ENCODE data around the gene OASL.
"Not testable (repeated sequence)": the region's sequence is repeated elsewhere in the genome, so short reads cannot be mapped to it uniquely, and the experiment has no call there.

OASL gene

DNA sequence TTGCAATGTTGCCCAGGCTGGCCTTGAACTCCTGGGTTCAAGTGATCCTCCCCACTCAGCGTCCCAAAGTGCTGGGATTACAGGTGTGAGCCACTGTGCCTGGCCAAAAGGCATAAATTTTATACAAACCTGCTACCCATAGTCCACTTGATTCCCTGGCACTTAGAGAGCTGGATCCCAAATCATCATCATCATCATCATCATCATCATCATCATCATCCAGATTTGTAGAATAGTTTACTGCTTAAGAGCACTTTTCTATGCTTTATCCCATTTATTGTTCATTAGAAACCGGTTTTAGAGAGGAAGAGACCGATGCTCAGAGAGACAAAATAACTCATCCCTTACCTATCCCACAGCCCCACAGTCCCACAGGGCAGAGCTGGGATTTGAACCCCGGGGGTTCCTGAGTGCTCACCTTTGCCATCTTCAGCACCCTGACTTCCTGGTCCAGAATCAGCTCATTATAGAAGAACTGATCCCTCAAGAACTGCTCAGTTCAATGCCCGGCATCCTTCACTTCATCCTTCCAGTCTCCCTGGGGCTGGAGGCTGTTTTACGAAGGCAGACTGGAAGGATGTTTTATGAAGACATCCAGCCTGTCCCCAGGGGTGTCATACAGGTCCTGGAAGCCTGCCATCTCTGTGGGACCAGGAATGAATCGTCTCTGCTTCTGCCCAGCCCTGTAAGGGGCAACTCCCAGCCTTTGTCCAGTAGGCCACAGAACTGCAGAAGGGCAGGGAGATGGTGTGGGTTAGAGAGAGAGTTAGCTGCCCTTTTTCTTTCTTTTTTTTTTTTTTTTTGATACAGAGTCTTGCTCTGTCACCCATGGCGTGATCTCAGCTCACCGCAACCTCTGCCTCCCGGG is 20.2 kb upstream of the OASL start:
- no peak for DNase-seq (ENCODE audit: low read depth in 1 of 2, low spot score in 1 of 2)

DNA sequence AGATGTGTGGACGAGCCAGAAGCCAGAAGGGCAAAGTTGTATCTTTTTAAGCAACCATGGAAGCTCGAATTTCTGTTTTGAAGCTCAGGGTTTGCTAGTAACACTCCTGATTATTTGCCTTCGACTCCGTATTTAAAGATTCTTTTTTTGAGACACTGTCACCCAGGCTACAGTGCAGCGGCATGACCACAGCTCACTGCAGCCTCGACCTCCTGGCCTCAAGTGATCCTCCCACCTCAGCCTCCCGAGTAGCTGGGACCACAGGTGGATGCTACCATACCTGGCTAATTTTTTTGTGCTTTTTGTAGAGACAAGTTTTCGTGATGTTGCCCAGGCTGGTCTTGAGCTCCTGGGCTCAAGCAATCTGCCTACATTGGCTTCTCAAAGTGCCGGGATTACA is 18.7 kb upstream of the OASL start:
- no peak for DNase-seq (ENCODE audit: low read depth in 1 of 2, low spot score in 1 of 2)

DNA sequence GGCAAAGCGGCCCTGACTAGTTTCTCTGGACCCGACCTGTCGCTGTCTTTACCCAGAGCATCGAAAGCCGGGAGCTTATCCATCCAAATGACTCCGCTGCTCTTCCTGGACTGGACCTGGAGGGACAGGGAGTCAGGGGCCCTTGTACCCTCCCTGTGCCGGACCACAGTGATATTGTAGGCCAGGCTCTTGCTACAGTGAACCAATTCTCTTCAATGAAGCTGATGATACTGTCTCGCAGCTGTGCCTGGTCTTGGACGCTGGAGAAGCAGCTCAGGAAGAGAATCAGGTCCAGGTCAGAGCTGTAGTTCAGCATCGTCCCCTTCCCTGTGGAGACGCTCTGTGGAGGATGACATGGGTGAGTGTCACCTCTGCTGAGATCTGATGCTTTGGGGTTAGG is 14.7 kb upstream of the OASL start:
- no peak for DNase-seq (ENCODE audit: low read depth in 1 of 2, low spot score in 1 of 2)

DNA sequence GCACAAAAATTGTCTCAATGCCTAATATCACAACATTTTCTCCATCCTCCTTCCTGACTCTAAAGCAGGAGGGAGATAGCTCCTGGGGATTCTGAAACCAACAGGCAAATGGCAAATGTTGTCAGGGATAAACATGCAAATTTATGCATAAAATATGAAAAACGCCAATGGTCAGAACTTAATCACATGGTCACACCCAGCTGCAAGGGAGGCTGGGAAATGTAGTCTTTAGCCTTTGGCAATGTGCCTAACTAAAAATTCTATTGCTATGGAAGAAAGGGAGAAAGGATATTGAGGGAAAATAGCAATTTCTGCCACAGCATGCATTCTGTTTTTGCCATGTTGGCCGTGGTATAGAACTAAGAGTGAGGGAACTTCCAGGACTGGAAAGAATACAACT is 11.7 kb upstream of the OASL start:
- no peak for DNase-seq (ENCODE audit: low read depth in 1 of 2, low spot score in 1 of 2)

DNA sequence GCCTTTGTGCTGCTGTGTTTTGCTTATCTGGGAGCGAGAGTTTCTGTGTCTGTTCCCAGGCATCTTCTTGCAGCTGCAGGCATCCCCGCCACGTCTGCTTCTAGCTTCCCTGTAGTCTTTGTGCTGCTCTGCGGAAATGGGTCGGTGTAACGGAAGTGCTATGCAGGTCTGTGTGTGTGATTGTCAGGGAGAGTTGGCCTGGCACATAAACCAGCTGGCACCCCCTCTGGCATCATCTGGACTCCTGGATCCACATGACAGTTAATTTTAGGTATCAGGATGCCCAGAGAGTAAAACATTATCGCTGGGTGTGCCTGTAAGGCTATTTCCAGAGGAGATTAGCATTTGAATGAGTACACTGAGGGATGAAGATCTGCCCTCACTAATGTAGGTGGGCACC is 9.4 kb upstream of the OASL start:
- no peak for DNase-seq (ENCODE audit: low read depth in 1 of 2, low spot score in 1 of 2)

DNA sequence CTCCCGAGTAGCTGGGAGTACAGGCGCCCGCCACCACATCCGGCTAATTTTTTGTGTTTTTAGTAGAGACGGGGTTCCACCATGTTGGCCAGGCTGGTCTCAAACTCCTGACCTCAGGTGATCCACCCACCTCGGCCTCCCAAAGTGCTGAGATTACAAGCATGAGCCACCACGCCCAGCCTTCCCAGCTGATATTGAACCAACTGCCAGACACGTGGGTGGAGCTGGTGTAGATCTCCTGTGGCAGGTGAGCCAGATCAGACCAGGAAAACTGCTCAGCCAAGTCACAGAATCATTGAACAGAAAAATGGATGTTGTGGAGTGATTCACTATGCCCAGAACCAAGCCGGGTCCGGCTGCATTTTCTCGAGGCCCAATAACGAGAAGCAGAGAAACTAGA is 8.4 kb upstream of the OASL start:
- DNase-seq (ENCODE audit: low read depth in 1 of 2, low spot score in 1 of 2), result not testable (repeated sequence)

DNA sequence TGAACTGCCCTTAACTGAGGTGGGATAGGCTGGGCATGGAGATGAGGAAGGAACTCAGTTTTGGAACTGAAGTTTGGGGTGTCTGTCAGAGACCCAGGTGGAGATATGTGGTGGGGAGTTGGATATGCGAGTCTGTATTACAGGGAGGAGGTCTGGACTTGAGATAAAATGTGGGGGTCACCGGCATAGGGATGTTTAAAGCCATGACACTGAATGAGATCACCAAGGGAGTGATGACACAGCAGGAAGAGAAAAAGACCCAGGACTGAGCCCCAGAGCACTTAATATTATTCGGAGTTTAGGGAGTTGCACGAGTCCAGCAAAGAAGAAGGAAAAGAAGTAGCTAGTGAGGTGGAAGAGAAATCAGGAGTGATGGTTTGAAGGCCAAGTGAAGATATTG is 4.0 kb upstream of the OASL start:
- no peak for DNase-seq (ENCODE audit: low read depth in 1 of 2, low spot score in 1 of 2)

DNA sequence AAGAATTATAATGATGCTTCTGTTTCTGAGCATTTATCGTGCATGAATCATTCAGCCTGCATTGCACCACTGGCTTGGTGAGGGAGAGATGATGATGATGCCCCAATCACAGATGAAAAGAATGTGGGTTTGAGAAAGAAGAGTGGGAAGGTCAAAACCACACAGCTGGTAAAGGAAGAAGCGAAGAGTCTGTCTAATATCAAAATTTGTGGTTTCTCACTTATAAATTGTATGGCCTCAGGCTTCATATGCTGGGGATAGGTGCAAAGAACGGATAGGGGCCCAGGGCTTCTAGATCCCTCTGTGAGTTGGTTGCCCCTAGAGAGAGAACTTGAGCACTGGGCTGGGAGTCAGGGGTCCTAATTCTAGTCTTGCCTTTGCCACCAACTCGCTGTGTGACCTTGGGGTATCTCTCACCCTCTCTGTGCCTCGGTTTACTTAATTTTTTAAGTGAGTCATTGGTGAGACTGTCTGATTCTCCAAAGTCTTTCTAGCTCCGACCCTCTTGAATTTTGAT is 2.2 kb downstream of the OASL start:
- DNase-seq (ENCODE audit: low read depth in 1 of 2, low spot score in 1 of 2), result no peak

DNA sequence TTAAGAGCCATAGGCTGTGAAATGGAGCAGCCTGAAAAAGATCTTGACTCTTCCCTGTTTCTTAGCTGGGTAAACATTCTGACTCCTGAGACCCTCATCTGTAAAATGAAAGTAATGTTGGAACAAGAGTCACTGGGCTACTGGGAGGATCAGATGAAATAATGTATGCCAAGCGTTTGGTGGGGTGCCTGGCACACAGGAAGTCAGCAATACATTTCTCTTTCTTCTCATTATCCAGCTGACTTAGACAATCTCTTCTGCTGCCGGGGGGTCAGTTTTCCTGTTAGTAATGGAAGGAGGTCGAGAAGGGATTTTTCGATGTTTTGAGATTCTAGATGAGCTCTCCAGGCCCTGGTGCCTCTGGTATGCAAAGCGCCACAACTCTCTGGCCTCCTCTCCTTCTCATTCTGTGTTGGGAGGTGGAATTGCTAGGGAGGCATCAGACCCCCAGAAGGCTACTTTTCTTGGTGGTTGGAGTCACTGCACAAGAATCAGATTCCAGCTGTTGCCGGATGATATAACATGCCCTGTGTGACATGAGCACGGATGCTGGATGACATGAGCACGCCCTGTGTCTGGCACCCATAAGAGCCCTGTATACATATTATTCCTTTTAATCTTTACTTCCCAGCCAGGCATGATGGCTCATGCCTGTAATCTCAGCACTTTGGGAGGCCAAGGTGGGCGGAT is 4.3 kb downstream of the OASL start:
- DNase-seq (ENCODE audit: low read depth in 1 of 2, low spot score in 1 of 2), result no peak

DNA sequence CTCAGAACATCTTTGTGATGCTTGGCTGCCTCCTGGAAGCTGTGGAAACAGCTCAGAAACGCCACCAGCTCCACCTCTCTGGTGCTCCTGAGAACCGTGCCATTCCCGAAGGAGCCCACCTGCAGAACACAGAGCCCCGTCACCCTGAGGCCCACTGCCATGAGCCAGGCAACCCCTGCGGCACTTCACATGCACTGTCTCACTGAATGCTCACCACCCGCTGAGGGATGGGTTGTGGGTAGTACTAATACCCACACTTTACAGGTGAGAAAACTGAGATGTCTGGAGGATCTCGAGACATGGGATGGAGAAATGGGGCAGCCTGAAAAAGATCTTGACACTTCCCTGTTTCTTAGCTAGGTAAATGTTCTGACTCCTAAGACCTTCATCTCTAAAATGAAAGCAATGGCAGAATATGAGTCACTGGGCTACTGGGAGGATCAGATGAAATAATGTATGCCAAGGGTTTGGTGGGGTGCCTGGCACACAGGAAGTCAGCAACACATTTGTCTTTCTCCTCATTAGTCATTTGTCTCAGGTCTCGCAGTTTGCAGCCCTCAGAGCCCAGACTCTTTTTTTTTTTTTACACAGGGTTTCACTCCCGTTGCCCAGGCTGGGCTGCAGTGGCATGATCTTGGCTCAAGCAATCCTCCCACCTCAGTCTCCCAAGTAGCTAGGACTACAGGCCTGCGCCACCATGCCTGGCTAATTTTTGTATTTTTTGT is 5.3 kb downstream of the OASL start:
- DNase-seq (ENCODE audit: low read depth in 1 of 2, low spot score in 1 of 2), result peak in 1 of 2 donors; percentile 31

DNA sequence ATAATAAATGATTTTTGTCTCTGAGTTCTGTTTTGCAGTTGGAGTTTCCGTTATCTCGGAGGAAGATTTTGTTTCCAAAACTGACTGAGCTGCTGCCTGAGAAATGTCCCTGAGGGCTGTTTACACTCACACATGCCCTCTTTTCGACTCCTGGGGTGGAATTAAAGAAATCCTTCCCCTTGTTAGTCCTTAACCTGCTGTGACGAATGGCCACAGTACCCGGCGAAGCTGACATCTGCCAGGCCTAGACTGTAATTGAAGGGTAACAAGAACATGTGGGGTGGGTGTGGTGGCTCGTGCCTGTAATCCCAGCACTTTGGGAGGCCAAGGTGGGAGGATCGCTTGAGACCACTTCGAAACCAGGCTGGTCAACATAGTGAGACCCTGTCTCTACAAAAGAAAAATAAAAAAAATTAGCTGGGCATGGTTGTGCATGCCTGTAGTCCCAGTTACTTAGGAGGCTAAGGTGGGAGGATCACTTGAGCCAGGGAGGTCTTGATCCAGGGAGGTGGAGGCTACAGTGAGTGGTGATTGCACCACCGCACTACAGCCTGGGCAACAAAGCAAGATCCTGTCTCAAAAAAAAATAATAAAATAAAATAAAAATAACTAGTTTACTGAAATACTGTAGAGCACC is 8.4 kb downstream of the OASL start:
- DNase-seq (ENCODE audit: low read depth in 1 of 2, low spot score in 1 of 2), result no peak

DNA sequence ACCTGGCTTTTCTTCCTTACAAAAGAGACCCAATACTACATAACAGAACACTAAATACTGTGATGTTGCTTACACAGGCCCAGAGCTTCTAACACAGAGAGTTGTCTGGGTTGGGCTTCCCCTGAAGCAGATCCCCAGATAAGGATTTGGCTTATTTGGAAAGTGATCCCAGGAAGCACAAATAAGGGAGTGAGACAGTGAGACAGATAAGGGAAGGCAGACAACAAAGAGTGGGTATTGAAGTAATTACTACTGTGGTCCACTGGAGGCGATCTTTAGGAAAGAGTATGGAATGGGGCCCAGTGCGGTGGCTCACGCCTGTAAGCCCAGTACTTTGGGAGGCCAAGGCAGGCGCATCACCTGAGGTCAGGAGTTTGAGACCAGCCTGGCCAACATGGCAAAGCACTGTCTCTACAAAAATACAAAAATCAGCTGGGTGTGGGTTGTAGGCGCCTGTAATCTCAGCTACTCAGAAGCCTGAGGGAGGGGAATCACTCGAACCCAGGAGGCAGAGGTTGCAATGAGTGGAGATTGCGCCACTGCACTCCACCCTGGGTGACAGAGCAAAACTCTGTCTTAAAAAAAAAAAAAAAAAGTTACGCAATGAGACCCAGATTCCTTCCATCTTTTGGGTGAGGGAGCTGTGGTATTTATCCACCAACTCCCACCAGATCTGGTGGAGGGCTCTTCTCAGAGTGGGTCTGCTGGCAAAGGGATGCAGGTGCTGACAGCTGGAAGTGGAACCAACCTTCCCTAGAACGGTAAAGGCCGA is 12.6 kb downstream of the OASL start:
- no peak for DNase-seq (ENCODE audit: low read depth in 1 of 2, low spot score in 1 of 2)

DNA sequence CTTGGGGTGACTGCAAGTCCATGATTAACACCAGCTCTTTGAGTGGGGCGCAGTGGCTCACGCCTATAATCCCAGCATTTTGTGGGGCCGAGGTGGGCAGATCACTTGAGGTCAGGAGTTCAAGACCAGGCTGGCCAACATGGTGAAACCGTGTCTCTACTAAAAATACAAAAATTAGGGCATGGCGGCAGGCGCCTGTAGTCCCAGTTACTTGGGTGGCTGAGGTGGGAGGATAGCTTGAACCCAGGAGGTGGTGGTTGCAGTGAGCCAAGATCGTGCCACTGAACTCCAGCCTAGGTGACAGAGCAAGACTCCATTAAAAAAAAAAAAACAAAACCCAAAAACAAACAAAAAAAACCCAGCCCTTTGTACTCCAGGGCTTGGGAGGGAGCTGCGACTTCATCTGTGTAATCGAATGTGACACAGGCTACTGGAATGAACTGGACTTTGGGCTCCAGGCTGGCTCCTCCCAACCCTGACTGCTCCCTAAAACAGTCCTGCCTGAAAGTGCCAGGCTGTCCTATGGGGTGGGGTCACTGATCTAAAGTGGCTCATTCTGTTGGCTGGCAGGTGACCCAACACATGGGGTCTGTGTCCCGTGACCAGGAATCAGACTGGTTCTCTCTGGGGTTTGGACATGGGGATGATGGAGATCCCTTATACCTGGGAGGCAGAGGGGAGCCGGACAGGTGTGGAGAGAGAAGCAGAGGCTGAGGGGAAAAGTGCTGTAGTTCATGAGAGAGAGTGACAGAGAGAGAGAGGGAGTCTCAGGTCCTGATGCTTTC is 13.4 kb downstream of the OASL start:
- no peak for DNase-seq (ENCODE audit: low read depth in 1 of 2, low spot score in 1 of 2)

DNA sequence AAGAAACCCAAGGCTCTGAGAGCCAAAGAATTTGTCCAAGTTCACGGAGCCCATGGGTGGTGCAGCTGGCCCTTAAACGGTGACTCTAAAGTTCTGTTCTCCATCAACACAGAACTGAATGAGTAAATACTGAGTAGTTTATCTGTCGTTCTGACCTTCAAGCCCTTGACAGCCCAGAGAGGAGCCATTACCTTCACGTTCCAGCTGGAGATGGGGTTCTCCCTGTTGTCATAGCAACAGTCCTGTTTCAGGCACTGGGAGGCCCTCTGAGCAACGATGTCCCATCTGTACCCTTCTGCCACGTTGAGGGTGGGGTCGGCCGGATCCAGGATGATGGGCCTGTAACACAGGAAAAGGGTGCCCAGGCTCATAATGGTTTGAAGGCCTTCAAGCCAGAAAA is 15.2 kb downstream of the OASL start:
- DNase-seq (ENCODE audit: low read depth in 1 of 2, low spot score in 1 of 2), result no peak

DNA sequence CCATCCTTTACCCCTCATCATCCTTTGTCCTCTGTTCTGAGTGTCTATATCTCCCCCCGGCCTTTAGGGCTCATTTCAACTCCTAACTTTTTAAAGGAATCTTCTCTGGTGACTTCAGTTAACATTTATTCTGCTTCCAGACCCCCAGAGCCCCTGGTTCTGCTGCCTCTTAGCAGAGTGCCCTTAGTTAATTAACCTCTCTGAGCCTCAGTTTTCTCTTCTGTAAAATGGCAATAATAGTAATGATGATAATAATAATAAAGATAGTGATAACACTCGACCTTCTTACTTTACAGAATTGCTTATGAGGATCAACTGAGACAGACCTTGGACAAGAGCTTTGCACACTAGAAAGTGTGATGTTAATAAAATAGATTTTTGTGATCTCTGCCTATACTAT is 16.3 kb downstream of the OASL start:
- no peak for DNase-seq (ENCODE audit: low read depth in 1 of 2, low spot score in 1 of 2)

DNA sequence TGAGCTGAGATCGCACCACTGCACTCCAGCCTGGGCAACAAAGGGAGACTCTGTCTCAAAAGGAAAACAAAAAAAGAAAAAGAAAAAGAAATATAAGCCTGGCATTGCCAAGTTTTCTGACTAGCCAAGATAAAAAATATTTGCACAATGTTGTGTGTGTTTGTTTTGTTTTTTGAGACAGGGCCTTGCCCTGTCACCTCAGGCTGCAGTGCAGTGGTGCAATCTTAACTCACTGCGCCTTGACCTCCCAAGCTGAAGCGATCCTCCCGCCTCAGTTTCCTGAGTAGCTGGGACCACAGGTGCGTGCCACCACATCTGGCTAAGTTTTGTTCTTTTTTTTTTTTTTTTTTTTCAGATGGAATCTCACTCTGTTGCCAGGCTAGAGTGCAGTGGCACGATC is 17.3 kb downstream of the OASL start:
- DNase-seq (ENCODE audit: low read depth in 1 of 2, low spot score in 1 of 2), result no peak

DNA sequence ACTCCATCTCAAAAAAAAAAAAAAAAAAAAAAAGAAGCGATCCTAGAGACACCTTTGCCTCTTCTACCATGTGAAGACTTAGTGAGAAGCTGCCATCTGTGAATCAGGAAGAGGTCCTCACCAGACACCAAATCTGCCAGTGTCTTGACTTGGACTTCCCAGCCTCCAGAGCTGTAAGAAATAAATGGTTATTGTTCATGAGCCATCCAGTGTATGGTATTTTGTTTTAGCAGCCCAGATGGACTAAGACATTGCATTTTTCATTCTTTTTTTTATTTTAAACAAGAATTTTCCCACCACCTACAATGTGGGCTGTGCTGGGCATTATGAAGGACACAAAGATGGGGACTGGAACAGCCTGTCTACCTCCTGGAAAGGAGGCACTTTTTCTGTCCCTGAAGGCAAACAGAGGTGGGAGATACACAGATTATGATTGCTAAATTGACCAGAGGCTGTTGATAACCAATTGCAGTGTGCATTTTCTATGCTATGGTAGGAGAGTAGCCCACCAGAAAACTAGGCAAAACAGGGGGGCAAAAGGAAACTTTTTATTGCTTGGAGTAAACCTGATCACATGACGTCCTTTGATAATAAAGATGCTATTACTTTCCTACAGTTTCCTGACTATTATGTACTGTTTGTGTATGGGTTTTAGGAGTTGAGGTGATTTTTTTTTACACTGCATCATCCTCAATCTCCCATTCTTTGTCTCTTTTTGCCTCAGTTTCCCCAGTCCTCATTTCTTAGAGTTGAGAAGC is 20.0 kb downstream of the OASL start:
- DNase-seq (ENCODE audit: low read depth in 1 of 2, low spot score in 1 of 2), result no peak

DNA sequence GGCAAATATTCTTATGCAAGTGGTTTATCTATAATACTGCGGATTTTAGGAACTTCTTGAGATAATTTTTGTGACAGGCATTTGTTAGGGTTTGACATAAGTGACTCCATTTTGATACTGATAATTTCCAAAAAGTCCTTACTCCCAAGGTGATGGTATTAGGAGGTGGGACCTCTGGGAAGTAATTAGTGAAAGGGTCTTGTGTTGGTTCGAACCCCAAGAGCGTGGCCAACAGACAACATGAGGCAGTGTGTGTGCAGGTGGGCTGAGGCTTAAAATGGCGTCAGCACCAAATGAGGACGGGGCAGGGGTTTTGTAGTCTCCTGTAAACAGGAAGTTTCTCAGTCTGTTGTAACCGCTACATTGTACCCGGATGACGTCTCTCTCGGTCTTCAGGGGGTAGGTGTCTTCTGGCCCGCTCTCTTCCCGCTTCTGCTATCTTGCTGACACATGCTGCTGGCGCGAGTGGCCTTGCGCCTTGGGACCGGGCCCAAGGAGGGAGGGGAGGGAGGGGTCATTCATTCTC is 21.0 kb downstream of the OASL start:
- DNase-seq (ENCODE audit: low read depth in 1 of 2, low spot score in 1 of 2), result no peak

Measured in stimulated activated CD4-positive, alpha-beta T cell treated with anti-CD3 and anti-CD28 coated beads, Interleukin-15, amount 100 ng/mL, for 1 hour (primary cell).